Keratinocyte (primary cell): Measurements from ENCODE around the gene LIN7A.

Experiments
- EZH2 ChIP-seq: IDR thresholded peaks from one replicate; pipeline ENCODE4 v1.6.1; 2012; ENCODE audit warnings: inconsistent platforms, mild to moderate bottlenecking, low read length, moderate library complexity
- TF ChIP-seq, protein P1 (sequence below), 3 experiments: IDR thresholded peaks in 1 of 3; conservative IDR thresholded peaks in 1 of 3; optimal IDR thresholded peaks in 1 of 3; 2 replicates in 2 of 3; 3 replicates in 1 of 3; pipeline versions ENCODE3 to v1.5.1; 2011; ENCODE audit warnings: low read length in 3 of 3, mild to moderate bottlenecking in 3 of 3, moderate library complexity in 2 of 3, control low read depth in 1 of 3, inconsistent platforms in 1 of 3; ENCODE audit not compliant: insufficient read depth in 2 of 3; ENCODE audit errors: extremely low read depth in 1 of 3

DNA sequence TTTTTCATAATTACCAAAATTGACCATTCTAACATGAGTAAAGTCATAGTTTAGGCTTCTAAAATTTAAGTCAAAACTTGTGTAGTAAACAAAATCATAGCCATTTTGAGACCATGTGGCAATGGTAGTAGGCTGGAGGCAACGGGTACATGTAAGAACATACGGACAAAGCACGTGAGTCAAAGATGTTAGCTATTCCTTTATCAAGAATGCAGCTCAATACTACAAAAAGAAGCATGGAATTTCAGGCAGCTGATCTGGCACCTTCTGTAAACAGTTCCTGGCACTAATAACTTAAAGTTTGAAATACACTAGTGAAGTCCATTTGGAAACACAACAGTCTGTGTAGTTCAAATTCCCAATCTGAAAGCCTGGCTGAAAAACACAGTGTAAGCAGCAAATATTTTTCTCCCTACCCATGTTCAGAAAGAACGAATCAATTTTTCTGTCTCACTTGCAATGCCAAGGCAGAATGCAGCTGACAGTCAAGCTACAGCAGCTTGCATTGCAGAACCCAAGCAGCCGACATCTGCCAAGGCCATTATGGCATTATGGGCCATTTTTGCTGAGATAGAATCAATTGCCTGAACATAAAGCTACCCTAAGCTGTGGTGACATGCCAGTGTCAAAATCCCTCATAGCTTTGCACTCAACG lies 191.8 kb downstream of the LIN7A start:
- TF ChIP-seq, protein P1, sequence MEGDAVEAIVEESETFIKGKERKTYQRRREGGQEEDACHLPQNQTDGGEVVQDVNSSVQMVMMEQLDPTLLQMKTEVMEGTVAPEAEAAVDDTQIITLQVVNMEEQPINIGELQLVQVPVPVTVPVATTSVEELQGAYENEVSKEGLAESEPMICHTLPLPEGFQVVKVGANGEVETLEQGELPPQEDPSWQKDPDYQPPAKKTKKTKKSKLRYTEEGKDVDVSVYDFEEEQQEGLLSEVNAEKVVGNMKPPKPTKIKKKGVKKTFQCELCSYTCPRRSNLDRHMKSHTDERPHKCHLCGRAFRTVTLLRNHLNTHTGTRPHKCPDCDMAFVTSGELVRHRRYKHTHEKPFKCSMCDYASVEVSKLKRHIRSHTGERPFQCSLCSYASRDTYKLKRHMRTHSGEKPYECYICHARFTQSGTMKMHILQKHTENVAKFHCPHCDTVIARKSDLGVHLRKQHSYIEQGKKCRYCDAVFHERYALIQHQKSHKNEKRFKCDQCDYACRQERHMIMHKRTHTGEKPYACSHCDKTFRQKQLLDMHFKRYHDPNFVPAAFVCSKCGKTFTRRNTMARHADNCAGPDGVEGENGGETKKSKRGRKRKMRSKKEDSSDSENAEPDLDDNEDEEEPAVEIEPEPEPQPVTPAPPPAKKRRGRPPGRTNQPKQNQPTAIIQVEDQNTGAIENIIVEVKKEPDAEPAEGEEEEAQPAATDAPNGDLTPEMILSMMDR (optimal IDR thresholded peaks at IDR 0.05 in 1 of 3, IDR thresholded peaks at IDR 0.05 in 1 of 3, conservative IDR thresholded peaks at IDR 0.05 in 1 of 3; ENCODE audit: extremely low read depth in 1 of 3, insufficient read depth in 2 of 3, low read length in 3 of 3) = no peak
- no peak for TF ChIP-seq EZH2
